ENCODE measurements around the gene IDH3B. TPM values are rescaled to one million over a fixed set of nuclear protein-coding genes. Genes with fewer than 3 reads are reported as not detected.

IDH3B gene
- total RNA-seq, 1 experiment from 2014 or later, result 132 TPM

- Histone ChIP-seq H3K27me3 (ENCODE audit: insufficient read depth, low read length) (no peaks in the 10 kb centered on the region), H3K9me3 (ENCODE audit: control insufficient read depth in 1 of 2, insufficient read depth in 1 of 2, low read depth in 1 of 2, low read length in 2 of 2) (peaks cover 0 to 23% of the 10 kb centered on the region in 2 experiments; a peak in 1 of 4 replicates), H3K9ac (ENCODE audit: low read length) (no peak overlapping the region), H3K4me3 (replicated peaks in 1 of 2; ENCODE audit: low read depth in 1 of 2, low read length in 2 of 2) (no peak overlapping the region), H4K20me1 (ENCODE audit: insufficient read depth) (no peaks in the 10 kb centered on the region), H3K36me3 (ENCODE audit: control insufficient read depth in 1 of 2, insufficient read depth in 2 of 2, low read length in 2 of 2) (no peaks in the 10 kb centered on the region), H2AFZ (ENCODE audit: low read depth, low read length, poor library complexity, severe bottlenecking) (peak overlapping the region; percentile 46), H3K4me2 (ENCODE audit: low read length) (peak overlapping the region; percentile 41), H3K79me2 (ENCODE audit: insufficient read depth, low read length) (no peaks in the 10 kb centered on the region), H3K9me2 (ENCODE audit: insufficient read depth) (no peaks in the 10 kb centered on the region), H3K4me1 (ENCODE audit: control insufficient read depth in 1 of 2, insufficient read depth in 2 of 2, low read length in 2 of 2) (peaks cover 14 to 16% of the 10 kb centered on the region in 2 experiments), H3K27ac (ENCODE audit: low read depth, low read length) (no peak overlapping the region)
- intact Hi-C loops (cut with micrococcal nuclease), result no loop called here
- ChIA-PET POLR2A (no interaction called here), RAD21 (ENCODE audit: low non-redundant PET in 1 of 2, low total read pairs in 2 of 2, uncharacterized antibody in 2 of 2, unreplicated experiment in 2 of 2) (no interaction called here), CTCF (no interaction called here)
- BruUV-seq (replicated peaks), result no TSS peak
- DNase-seq (ENCODE audit: low read depth, low spot score) (peak; percentile 72), ATAC-seq (peak; percentile 84)
- TF ChIP-seq JUND (IDR thresholded peaks at IDR 0.05), result peak; percentile 48
- TF ChIP-seq, protein P1, sequence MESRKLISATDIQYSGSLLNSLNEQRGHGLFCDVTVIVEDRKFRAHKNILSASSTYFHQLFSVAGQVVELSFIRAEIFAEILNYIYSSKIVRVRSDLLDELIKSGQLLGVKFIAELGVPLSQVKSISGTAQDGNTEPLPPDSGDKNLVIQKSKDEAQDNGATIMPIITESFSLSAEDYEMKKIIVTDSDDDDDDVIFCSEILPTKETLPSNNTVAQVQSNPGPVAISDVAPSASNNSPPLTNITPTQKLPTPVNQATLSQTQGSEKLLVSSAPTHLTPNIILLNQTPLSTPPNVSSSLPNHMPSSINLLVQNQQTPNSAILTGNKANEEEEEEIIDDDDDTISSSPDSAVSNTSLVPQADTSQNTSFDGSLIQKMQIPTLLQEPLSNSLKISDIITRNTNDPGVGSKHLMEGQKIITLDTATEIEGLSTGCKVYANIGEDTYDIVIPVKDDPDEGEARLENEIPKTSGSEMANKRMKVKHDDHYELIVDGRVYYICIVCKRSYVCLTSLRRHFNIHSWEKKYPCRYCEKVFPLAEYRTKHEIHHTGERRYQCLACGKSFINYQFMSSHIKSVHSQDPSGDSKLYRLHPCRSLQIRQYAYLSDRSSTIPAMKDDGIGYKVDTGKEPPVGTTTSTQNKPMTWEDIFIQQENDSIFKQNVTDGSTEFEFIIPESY (IDR thresholded peaks at IDR 0.05; ENCODE audit: extremely low read depth, insufficient replicate concordance, low read length), result no peak
- no peak for TF ChIP-seq CTCF (IDR thresholded peaks at IDR 0.05 in 2 of 3, conservative IDR thresholded peaks at IDR 0.05 in 1 of 3; ENCODE audit: borderline replicate concordance in 1 of 3, insufficient read depth in 1 of 3, low read depth in 2 of 3, low read length in 2 of 3)
- TF ChIP-seq CBX3 (IDR thresholded peaks at IDR 0.05; ENCODE audit: low read depth), result peak; percentile 74
- TF ChIP-seq ZFX (IDR thresholded peaks at IDR 0.05), result no peak
- no peak for TF ChIP-seq POLR2A (IDR thresholded peaks at IDR 0.05; ENCODE audit: borderline replicate concordance, extremely low read depth, insufficient read depth, insufficient read length)
- 0 out of 2 replicates have a peak, but pooled peaks have one; percentile 13 for TF ChIP-seq FOSL1 (IDR thresholded peaks at IDR 0.05; ENCODE audit: low read depth)
- TF ChIP-seq EGR1 (IDR thresholded peaks at IDR 0.05; ENCODE audit: low read depth), result no peak
- TF ChIP-seq CEBPB (IDR thresholded peaks at IDR 0.05; ENCODE audit: low read depth), result no peak
- peak; percentile 95 for TF ChIP-seq TCF7L2 (IDR thresholded peaks at IDR 0.05; ENCODE audit: borderline replicate concordance, extremely low read depth, insufficient read depth, insufficient read length)
- TF ChIP-seq EZH2 (IDR thresholded peaks at IDR 0.05), result no peak
- TF ChIP-seq ZNF274 (IDR thresholded peaks at IDR 0.05; ENCODE audit: low read depth, low read length), result no peak
- TF ChIP-seq YY1 (IDR thresholded peaks at IDR 0.05; ENCODE audit: extremely low read depth, insufficient replicate concordance, low read depth, low read length), result no peak
- TF ChIP-seq MAX (IDR thresholded peaks at IDR 0.05), result peak; percentile 22; the same call in 1 of the 2 replicates
- no peak for TF ChIP-seq SRF (IDR thresholded peaks at IDR 0.05; ENCODE audit: low read depth)
- TF ChIP-seq SP1 (IDR thresholded peaks at IDR 0.05; ENCODE audit: low read depth), result peak; percentile 48; the same call in 1 of the 2 replicates
Observed at GRCh38 chr20:2626853-2627541, 37.0 kb downstream of the IDH3B start.
